ENCODE results near the gene CCDC87.
"Not testable (repeated sequence)": the region's sequence is repeated elsewhere in the genome, so short reads cannot be mapped to it uniquely, and the experiment has no call there.

CCDC87 gene

DNA sequence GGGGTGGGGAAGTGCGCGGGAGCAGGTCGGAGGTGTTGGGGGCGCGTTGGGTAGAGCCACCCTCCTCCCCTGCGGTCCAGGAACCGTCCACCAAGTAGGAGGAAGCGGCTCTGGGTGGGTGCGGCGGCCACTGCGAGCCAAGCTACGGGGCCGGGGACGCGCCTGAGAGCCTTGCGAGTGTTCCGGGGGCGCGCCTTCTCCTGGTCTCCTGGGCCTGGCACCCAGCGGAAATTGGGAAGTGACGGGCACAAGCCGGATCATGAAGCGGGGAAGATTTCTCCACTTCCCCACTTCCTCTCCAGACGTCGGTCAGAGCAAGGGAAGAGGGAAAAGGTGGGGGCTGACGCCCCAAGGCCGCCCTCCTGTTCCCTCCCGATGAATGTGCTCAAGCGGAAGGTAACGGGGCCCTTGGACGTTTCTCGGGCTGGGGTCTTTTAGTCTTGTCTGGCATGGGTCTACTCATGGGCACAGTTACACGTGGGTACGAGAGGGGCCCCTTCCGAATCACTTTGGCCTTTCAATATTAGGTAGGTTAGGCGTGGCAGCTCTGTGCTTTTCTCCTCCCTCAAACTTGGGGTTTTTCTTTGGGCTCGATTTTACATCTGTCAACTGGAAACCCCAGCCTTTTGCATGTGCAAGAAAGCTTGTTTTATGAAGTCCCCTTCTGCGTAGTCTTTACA is 24.4 kb upstream of the CCDC87 start:
- Histone ChIP-seq H3K27me3 (ENCODE audit: control insufficient read depth in 5 of 5, insufficient read depth in 4 of 5, low read length in 5 of 5) (no peaks in the 10 kb centered on the region), H3K36me3 (ENCODE audit: control insufficient read depth in 5 of 5, insufficient read depth in 5 of 5, low read length in 5 of 5) (peaks cover 0 to under 1% (median 0%) of the 10 kb centered on the region in 5 donors), H3K27ac (ENCODE audit: low read depth, low read length) (peak overlapping the region; percentile 97), H3K9me3 (ENCODE audit: control insufficient read depth in 5 of 5, low read length in 5 of 5) (no peaks in the 10 kb centered on the region), H3K4me1 (ENCODE audit: control insufficient read depth in 5 of 5, insufficient read depth in 5 of 5, low read length in 5 of 5) (peaks cover 4 to 48% (median 46%) of the 10 kb centered on the region in 5 donors), H3K9ac (ENCODE audit: low read length in 5 of 5) (peak overlapping the region; percentile 90 to 98 (median 97)), H3K4me3 (ENCODE audit: low read depth in 1 of 5, low read length in 5 of 5) (peak overlapping the region; percentile 75 to 100 (median 99))

DNA sequence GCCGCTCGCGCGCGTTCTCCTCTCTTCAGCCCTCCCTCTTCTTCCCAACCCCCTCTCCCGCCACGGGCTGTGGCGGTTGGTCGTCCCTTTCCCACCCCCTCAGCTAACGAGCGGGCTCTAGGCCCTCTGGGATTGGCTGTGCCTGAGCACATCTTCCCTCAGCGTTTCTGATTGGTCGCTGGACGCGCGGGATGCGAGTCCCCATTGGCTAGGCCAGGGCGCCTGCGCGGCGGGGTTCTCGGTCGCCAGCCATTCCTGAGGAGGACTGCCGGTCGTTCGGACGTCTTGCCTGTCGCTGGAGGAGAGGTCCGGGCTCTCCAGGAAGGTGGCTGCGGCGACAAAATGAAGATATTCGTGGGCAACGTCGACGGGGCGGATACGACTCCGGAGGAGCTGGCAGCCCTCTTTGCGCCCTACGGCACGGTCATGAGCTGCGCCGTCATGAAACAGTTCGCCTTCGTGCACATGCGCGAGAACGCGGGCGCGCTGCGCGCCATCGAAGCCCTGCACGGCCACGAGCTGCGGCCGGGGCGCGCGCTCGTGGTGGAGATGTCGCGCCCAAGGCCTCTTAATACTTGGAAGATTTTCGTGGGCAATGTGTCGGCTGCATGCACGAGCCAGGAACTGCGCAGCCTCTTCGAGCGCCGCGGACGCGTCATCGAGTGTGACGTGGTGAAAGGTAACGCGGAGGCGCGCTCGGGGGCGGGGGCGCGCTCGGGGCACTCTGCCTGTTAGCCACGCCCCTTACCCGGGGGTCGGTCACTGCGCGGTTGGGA is 23.7 kb upstream of the CCDC87 start, which contains the start of gene RBM14:
Gene RBM14, plus strand, starts transcription at position 252 of the 776 bp plus-strand sequence. Its CDS starts 91 bp downstream, at position 343.
- Histone ChIP-seq H3K4me1 (ENCODE audit: control insufficient read depth in 5 of 5, insufficient read depth in 5 of 5, low read length in 5 of 5) (peaks cover 4 to 45% (median 42%) of the 10 kb centered on the region in 5 donors), H3K4me3 (ENCODE audit: low read depth in 1 of 5, low read length in 5 of 5) (peak within 1 kb of the TSS; percentile 75 to 100 (median 99)), H3K36me3 (ENCODE audit: control insufficient read depth in 5 of 5, insufficient read depth in 5 of 5, low read length in 5 of 5) (no peaks in the 10 kb centered on the region)

DNA sequence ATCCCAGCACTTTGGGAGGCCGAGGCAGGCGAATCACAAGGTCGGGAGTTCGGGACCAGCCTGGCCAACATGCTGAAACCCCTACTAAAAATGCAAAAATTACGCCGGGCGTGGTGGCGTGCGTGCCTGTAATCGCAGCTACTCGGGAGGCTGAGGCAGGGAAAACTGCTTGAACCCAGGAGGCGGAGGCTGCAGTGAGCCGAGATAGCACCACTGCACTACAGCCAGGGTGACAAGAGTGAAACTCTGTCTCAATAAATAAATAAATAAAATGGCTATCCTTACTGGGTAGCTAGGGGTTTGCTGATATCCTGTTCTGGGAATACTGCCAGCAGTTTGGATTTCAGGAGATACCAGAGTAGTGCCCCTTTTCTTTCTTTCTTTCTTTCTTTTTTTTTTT is 21.2 kb upstream of the CCDC87 start:
- Histone ChIP-seq H3K27me3 (ENCODE audit: control insufficient read depth in 5 of 5, insufficient read depth in 4 of 5, low read length in 5 of 5) (no peaks in the 10 kb centered on the region), H3K27ac (ENCODE audit: low read depth, low read length) (no peak overlapping the region), H3K9me3 (ENCODE audit: control insufficient read depth in 5 of 5, low read length in 5 of 5) (no peaks in the 10 kb centered on the region), H3K36me3 (ENCODE audit: control insufficient read depth in 5 of 5, insufficient read depth in 5 of 5, low read length in 5 of 5) (no peaks in the 10 kb centered on the region), H3K4me3 (ENCODE audit: low read depth in 1 of 5, low read length in 5 of 5) (no peak overlapping the region), H3K9ac (ENCODE audit: low read length in 5 of 5) (no peak overlapping the region), H3K4me1 (ENCODE audit: control insufficient read depth in 5 of 5, insufficient read depth in 5 of 5, low read length in 5 of 5) (peaks cover 4 to 31% (median 24%) of the 10 kb centered on the region in 5 donors)

More for the DNA sequence above, 23.7 kb upstream of the CCDC87 start, which contains the start of gene RBM14:
- peak within 1 kb of the TSS; percentile 90 to 98 (median 97) for H3K9ac ChIP-seq (ENCODE audit: low read length in 5 of 5)
- no peaks in the 10 kb centered on the region for H3K27me3 ChIP-seq (ENCODE audit: control insufficient read depth in 5 of 5, insufficient read depth in 4 of 5, low read length in 5 of 5)
- no peaks in the 10 kb centered on the region for H3K9me3 ChIP-seq (ENCODE audit: control insufficient read depth in 5 of 5, low read length in 5 of 5)
- peak within 1 kb of the TSS; percentile 97 for H3K27ac ChIP-seq (ENCODE audit: low read depth, low read length)

DNA sequence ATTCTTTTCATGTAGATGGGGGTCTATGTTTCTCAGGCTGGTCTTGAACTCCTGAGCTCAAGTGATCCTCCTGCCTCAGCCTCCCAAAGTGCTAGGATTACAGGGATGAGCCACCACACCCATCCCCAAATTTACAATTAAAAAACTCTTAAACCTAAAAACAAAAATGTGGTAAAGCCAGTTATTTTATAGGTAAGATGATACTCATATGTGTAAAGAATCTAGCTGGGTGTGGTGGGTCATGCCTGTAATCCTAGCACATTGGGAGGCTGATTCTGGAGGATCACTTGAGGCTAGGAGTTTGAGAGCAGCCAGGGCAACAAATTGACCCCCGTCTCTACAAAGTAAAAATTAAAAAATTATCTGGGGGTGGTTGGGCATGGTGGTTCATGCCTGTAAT is 19.6 kb upstream of the CCDC87 start:
- H3K4me1 ChIP-seq (ENCODE audit: control insufficient read depth in 5 of 5, insufficient read depth in 5 of 5, low read length in 5 of 5): peaks cover 2 to 16% (median 10%) of the 10 kb centered on the region in 5 donors
- no peaks in the 10 kb centered on the region for H3K27me3 ChIP-seq (ENCODE audit: control insufficient read depth in 5 of 5, insufficient read depth in 4 of 5, low read length in 5 of 5)
- no peak overlapping the region for H3K9ac ChIP-seq (ENCODE audit: low read length in 5 of 5)

DNA sequence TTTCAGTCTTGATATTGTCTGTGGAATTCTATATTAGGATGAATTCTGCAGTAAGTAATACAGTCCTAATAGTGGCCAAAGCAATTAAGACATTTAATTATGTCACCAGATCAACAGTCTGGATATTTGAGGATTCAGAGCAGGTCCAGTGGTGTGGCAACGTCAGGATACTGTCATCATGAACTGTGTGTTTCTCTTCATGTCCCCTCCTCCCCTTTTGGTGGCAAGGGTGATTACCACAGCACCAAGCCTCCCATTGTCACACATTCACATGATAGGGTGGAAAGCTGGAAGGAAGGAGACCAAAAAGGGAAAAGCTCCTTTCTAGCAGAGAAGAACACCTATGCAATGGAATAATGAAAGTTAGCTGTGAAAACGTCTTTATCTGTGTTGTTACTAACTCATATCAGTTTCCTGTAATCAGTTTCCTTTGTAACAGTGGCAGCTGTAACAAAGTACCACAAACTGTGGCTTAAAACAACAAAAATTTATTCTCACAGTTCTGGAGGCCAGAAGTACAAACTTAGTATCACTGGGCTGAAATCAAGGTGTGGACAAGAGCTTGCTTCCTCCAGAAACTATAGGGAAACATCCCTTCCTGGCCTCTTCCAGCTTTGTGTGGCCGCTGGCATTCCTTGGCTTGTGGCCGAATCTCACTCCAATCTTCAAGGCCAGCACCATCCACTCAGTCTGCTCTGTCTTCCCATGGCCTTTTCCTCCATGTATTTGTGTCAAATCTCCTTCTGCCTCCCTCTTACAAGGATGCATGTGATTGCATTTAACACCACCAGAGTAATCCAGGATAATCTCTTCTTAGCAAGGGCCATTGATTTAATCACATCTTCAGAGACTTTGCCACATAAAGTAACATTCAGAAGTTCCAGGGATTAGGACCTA is 17.1 kb upstream of the CCDC87 start:
- Histone ChIP-seq H3K9ac (ENCODE audit: low read length in 5 of 5) (no peak overlapping the region), H3K36me3 (ENCODE audit: control insufficient read depth in 5 of 5, insufficient read depth in 5 of 5, low read length in 5 of 5) (peaks cover 0 to 21% (median 13%) of the 10 kb centered on the region in 5 donors), H3K9me3 (ENCODE audit: control insufficient read depth in 5 of 5, low read length in 5 of 5) (no peaks in the 10 kb centered on the region), H3K4me3 (ENCODE audit: low read depth in 1 of 5, low read length in 5 of 5) (no peak overlapping the region), H3K27ac (ENCODE audit: low read depth, low read length) (no peak overlapping the region), H3K27me3 (ENCODE audit: control insufficient read depth in 5 of 5, insufficient read depth in 4 of 5, low read length in 5 of 5) (no peaks in the 10 kb centered on the region), H3K4me1 (ENCODE audit: control insufficient read depth in 5 of 5, insufficient read depth in 5 of 5, low read length in 5 of 5) (peaks cover 3 to 15% (median 9%) of the 10 kb centered on the region in 5 donors)

More for the DNA sequence above, 19.6 kb upstream of the CCDC87 start:
- Histone ChIP-seq H3K4me3 (ENCODE audit: low read depth in 1 of 5, low read length in 5 of 5) (no peak overlapping the region), H3K36me3 (ENCODE audit: control insufficient read depth in 5 of 5, insufficient read depth in 5 of 5, low read length in 5 of 5) (no peaks in the 10 kb centered on the region), H3K27ac (ENCODE audit: low read depth, low read length) (no peak overlapping the region), H3K9me3 (ENCODE audit: control insufficient read depth in 5 of 5, low read length in 5 of 5) (no peaks in the 10 kb centered on the region)

DNA sequence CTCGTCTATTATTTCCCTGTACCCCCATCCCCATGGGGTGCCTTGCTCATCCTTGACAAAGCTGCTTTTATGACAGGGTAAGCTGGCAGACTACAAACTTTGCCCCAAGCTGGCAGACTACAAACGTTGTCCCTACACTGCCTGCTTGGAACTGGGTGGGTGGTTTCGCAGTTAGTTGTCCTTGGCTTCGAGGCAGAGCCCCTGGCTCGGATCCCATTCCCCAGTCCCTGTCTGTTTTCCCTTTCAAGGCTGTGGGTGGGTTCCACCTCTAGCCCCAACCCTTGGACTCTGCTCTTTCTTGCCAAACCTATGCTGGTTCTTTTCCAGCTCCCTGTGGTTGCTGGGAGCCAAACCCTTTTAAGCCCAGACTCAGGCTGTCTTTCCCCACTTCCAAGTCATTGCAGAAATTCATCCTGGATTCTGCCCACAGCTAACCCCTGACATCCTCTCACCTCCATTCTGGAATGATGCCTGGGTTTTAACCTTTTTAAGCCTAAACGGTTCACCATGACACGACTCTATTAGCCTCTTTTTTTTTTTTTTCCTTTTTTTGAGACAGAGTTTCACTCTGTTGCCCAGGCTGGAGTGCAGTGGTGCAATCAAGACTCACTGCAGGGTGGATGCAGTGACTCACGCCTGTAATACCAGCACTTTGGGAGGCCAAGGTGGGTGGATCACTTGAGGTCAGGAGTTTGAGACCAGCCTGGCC is 14.4 kb upstream of the CCDC87 start:
- peak overlapping the region in 2 of 5 donors; percentile 44 to 58 for H3K9ac ChIP-seq (ENCODE audit: low read length in 5 of 5)
- H3K27me3 ChIP-seq (ENCODE audit: control insufficient read depth in 5 of 5, insufficient read depth in 4 of 5, low read length in 5 of 5): no peaks in the 10 kb centered on the region
- peak overlapping the region; percentile 88 for H3K27ac ChIP-seq (ENCODE audit: low read depth, low read length)
- no peaks in the 10 kb centered on the region for H3K9me3 ChIP-seq (ENCODE audit: control insufficient read depth in 5 of 5, low read length in 5 of 5)
- H3K4me3 ChIP-seq (ENCODE audit: low read depth in 1 of 5, low read length in 5 of 5): no peak overlapping the region
- peaks cover 0 to 38% (median 13%) of the 10 kb centered on the region in 5 donors for H3K36me3 ChIP-seq (ENCODE audit: control insufficient read depth in 5 of 5, insufficient read depth in 5 of 5, low read length in 5 of 5)
- peaks cover 3 to 23% (median 11%) of the 10 kb centered on the region in 5 donors for H3K4me1 ChIP-seq (ENCODE audit: control insufficient read depth in 5 of 5, insufficient read depth in 5 of 5, low read length in 5 of 5)

DNA sequence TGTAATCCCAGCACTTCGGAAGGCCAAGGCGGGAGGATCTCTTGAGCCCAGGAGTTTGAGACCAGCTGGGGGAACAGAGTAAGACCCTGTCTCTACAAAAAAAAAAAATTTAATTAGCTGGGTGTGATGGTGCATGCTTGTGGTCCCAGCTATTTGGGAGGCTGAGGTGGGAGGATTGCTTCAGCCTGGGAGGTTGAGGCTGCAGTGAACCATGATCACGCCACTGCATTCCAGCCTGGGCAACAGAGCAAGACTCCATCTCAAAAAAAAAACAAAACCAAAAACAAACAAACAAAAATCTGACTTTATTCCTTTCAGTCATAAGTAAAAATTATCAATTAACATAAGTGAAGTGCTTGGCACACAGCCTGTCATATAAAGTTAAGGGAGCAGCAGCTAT is 13.7 kb upstream of the CCDC87 start:
- H3K9me3 ChIP-seq (ENCODE audit: control insufficient read depth in 5 of 5, low read length in 5 of 5); H3K9ac ChIP-seq (ENCODE audit: low read length in 5 of 5): not testable (repeated sequence)
- peak overlapping the region; percentile 88 for H3K27ac ChIP-seq (ENCODE audit: low read depth, low read length)

DNA sequence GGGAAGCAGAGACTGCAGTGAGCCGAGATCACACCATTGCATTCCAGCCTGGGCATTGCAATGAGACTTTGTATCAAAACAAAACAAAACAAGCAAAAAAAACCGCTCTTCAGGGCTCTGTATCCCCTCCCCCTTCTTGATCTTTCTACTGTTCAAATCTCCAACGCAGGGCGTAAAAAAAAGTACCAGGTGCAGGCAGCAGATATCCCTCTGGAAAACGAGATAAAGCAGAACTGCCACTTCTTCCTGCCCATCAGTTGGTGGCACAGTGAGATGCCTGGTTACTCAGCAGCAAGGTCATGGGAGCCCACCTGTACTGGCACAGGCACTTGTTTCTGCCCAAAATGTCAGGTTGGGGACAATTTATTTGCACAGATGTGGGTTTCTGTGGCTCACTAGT is 11.3 kb upstream of the CCDC87 start:
- H3K36me3 ChIP-seq (ENCODE audit: control insufficient read depth in 5 of 5, insufficient read depth in 5 of 5, low read length in 5 of 5): peaks cover 0 to 49% (median 23%) of the 10 kb centered on the region in 5 donors
- H3K9me3 ChIP-seq (ENCODE audit: control insufficient read depth in 5 of 5, low read length in 5 of 5): no peaks in the 10 kb centered on the region
- no peaks in the 10 kb centered on the region for H3K27me3 ChIP-seq (ENCODE audit: control insufficient read depth in 5 of 5, insufficient read depth in 4 of 5, low read length in 5 of 5)
- H3K4me1 ChIP-seq (ENCODE audit: control insufficient read depth in 5 of 5, insufficient read depth in 5 of 5, low read length in 5 of 5): peaks cover 3 to 46% (median 33%) of the 10 kb centered on the region in 5 donors
- no peak overlapping the region for H3K27ac ChIP-seq (ENCODE audit: low read depth, low read length)
- H3K4me3 ChIP-seq (ENCODE audit: low read depth in 1 of 5, low read length in 5 of 5): no peak overlapping the region
- H3K9ac ChIP-seq (ENCODE audit: low read length in 5 of 5): no peak overlapping the region

More for the DNA sequence above, 13.7 kb upstream of the CCDC87 start:
- H3K4me3 ChIP-seq (ENCODE audit: low read depth in 1 of 5, low read length in 5 of 5); H3K27me3 ChIP-seq (ENCODE audit: control insufficient read depth in 5 of 5, insufficient read depth in 4 of 5, low read length in 5 of 5): not testable (repeated sequence)
- Histone ChIP-seq H3K36me3 (ENCODE audit: control insufficient read depth in 5 of 5, insufficient read depth in 5 of 5, low read length in 5 of 5) (peaks cover 0 to 38% (median 13%) of the 10 kb centered on the region in 5 donors), H3K4me1 (ENCODE audit: control insufficient read depth in 5 of 5, insufficient read depth in 5 of 5, low read length in 5 of 5) (peaks cover 3 to 30% (median 16%) of the 10 kb centered on the region in 5 donors)

DNA sequence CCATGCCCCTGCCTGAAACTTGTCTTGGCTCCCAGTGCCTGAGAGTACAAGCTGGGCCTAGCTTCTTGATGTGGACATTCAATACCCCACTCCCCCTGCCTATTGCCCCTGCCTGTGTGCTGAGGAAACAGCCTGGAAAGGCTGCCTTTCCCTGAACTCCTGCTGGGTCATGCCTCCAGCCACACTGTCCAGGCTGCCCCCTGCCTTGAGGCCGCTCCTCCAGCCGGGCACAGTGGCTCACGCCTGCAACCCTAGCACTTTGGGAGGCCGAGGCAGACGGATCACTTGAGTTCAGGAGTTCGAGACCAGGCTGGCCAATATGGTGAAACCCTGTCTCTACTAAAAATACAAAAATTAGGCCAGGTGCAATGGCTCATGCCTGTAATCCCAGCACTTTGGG is 10.2 kb upstream of the CCDC87 start:
- Histone ChIP-seq H3K4me3 (ENCODE audit: low read depth in 1 of 5, low read length in 5 of 5) (no peak overlapping the region), H3K27ac (ENCODE audit: low read depth, low read length) (no peak overlapping the region), H3K36me3 (ENCODE audit: control insufficient read depth in 5 of 5, insufficient read depth in 5 of 5, low read length in 5 of 5) (peaks cover 0 to 51% (median 26%) of the 10 kb centered on the region in 5 donors), H3K9ac (ENCODE audit: low read length in 5 of 5) (no peak overlapping the region), H3K27me3 (ENCODE audit: control insufficient read depth in 5 of 5, insufficient read depth in 4 of 5, low read length in 5 of 5) (no peaks in the 10 kb centered on the region), H3K4me1 (ENCODE audit: control insufficient read depth in 5 of 5, insufficient read depth in 5 of 5, low read length in 5 of 5) (peaks cover 3 to 46% (median 33%) of the 10 kb centered on the region in 5 donors), H3K9me3 (ENCODE audit: control insufficient read depth in 5 of 5, low read length in 5 of 5) (no peaks in the 10 kb centered on the region)
